Body of pancreas (tissue), 4 donors: ENCODE results near the gene ACOT9.

Experiments used
- CTCF ChIP-seq, 7 experiments: fragments of 450-650 bp in 4 of 7; fragments of 200-600 bp in 3 of 7; sonication (generic) in 3 of 7; IDR thresholded peaks; one replicate each; pipeline ENCODE4 v1.5.1; 2016 to 2019; ENCODE audit warnings: antibody characterized with exemption in 7 of 7
- POLR2A ChIP-seq, 3 donors: fragments of 450-650 bp; IDR thresholded peaks; one replicate each; pipeline ENCODE4 v1.6.1; 2016; ENCODE audit warnings: antibody characterized with exemption in 3 of 3, mild to moderate bottlenecking in 2 of 3

GRCh38 chrX:23749576-23749975 is 6.5 kb upstream of the ACOT9 start:
- TF ChIP-seq POLR2A (IDR thresholded peaks at IDR 0.05), result no peak
- no peak for TF ChIP-seq CTCF (IDR thresholded peaks at IDR 0.05)
